GM23338 (cell line): ENCODE measurements around the gene OPRL1. TPM values are rescaled to one million over a fixed set of nuclear protein-coding genes. Genes with fewer than 3 reads are reported as not detected.

Experiments
- ATAC-seq: fragments of 200-7000 bp; cut with Tn5 transposase; 3 replicates; pipeline ENCODE4 v1.9.1; 2020
- DNase-seq: peaks from one replicate; pipeline ENCODE4 v3.0.0-alpha.2; 2015; ENCODE audit warnings: low spot score
- H2AFZ ChIP-seq: fragments of 200-600 bp; sonication (generic); 2 replicates; pipeline ENCODE4 v1.8.0; 2016; ENCODE audit warnings: antibody characterized with exemption, mild to moderate bottlenecking, moderate library complexity
- H3F3A ChIP-seq: fragments of 200-600 bp; sonication (generic); replicated peaks from 2 replicates; pipeline ENCODE4 v1.8.0; 2017; ENCODE audit warnings: antibody characterized with exemption, mixed run types, low read depth
- H3K27ac ChIP-seq: fragments of 200-600 bp; sonication (generic); 2 replicates; pipeline ENCODE4 v1.6.1; 2016; ENCODE audit warnings: low read depth
- H3K27me3 ChIP-seq: fragments of 200-600 bp; sonication (generic); 2 replicates; pipeline ENCODE4 v1.8.0; 2016; ENCODE audit warnings: mild to moderate bottlenecking, mixed run types, moderate library complexity; ENCODE audit not compliant: insufficient read depth
- H3K36me3 ChIP-seq: fragments of 200-600 bp; sonication (generic); 2 replicates; pipeline ENCODE4 v1.8.0; 2016; ENCODE audit warnings: mild to moderate bottlenecking; ENCODE audit not compliant: insufficient read depth
- H3K4me1 ChIP-seq: fragments of 200-600 bp; sonication (generic); 2 replicates; pipeline ENCODE4 v1.8.0; 2016; ENCODE audit warnings: mild to moderate bottlenecking, moderate library complexity; ENCODE audit not compliant: insufficient read depth
- H3K4me2 ChIP-seq: fragments of 200-600 bp; sonication (generic); 2 replicates; pipeline ENCODE4 v1.7.1; 2017; ENCODE audit warnings: mixed run types
- H3K4me3 ChIP-seq: fragments of 200-600 bp; sonication (generic); 2 replicates; pipeline ENCODE4 v1.6.1; 2016; ENCODE audit warnings: mixed run types
- H3K79me2 ChIP-seq: fragments of 200-600 bp; sonication (generic); replicated peaks from 2 replicates; pipeline ENCODE4 v1.8.0; 2017; ENCODE audit warnings: mild to moderate bottlenecking; ENCODE audit not compliant: insufficient read depth
- H3K9me2 ChIP-seq: fragments of 200-600 bp; sonication (generic); 2 replicates; pipeline ENCODE4 v1.8.0; 2017; ENCODE audit not compliant: insufficient read depth
- H4K20me1 ChIP-seq: fragments of 200-600 bp; sonication (generic); replicated peaks from 2 replicates; pipeline ENCODE4 v1.8.0; 2017; ENCODE audit warnings: mild to moderate bottlenecking; ENCODE audit not compliant: insufficient read depth
- H3K27ac Mint-ChIP-seq: 2 replicates; pipeline ENCODE4 v1.8.0; 2020; ENCODE audit warnings: inconsistent platforms, mild to moderate bottlenecking, moderate library complexity, mixed read lengths
- H3K27me3 Mint-ChIP-seq: 3 replicates; pipeline ENCODE4 v1.8.0; 2022; ENCODE audit warnings: low read depth, mild to moderate bottlenecking, moderate library complexity, mixed read lengths, inconsistent platforms; ENCODE audit not compliant: insufficient read depth, poor library complexity
- H3K36me3 Mint-ChIP-seq: 3 replicates; pipeline ENCODE4 v1.8.0; 2021; ENCODE audit warnings: low read depth, mild to moderate bottlenecking, inconsistent platforms, moderate library complexity, mixed read lengths
- H3K4me1 Mint-ChIP-seq: 3 replicates; pipeline ENCODE4 v1.8.0; 2020; ENCODE audit warnings: mild to moderate bottlenecking, inconsistent platforms, mixed read lengths
- H3K4me3 Mint-ChIP-seq: 3 replicates; pipeline ENCODE4 v1.8.0; 2021; ENCODE audit warnings: moderate library complexity, mild to moderate bottlenecking, inconsistent platforms, mixed read lengths
- H3K9me3 Mint-ChIP-seq: 3 replicates; pipeline ENCODE4 v1.8.0; 2020; ENCODE audit warnings: moderate library complexity, mild to moderate bottlenecking, inconsistent platforms, mixed read lengths
- CREB1 ChIP-seq: fragments of 250-450 bp; sonication (Bioruptor Pico); IDR thresholded peaks from 2 replicates; pipeline ENCODE4 v1.5.0; 2020; ENCODE audit warnings: low read depth, mild to moderate bottlenecking, moderate library complexity
- JUNB ChIP-seq: IDR thresholded peaks from one replicate; pipeline ENCODE4 v1.6.1; 2016; ENCODE audit warnings: antibody characterized with exemption; ENCODE audit not compliant: unreplicated experiment
- NANOG ChIP-seq: IDR thresholded peaks from 2 replicates; pipeline ENCODE4 v1.6.1; 2016; ENCODE audit warnings: antibody characterized with exemption, borderline replicate concordance
- STAT1 ChIP-seq: IDR thresholded peaks from one replicate; pipeline ENCODE4 v1.6.1; 2016; ENCODE audit warnings: antibody characterized with exemption; ENCODE audit not compliant: unreplicated experiment
- ZNF114 ChIP-seq: fragments of 250-450 bp; sonication (Bioruptor Pico); IDR thresholded peaks from 2 replicates; pipeline ENCODE4 v1.5.0; 2020; ENCODE audit warnings: mild to moderate bottlenecking, moderate library complexity
- ZNF331 ChIP-seq: fragments of 250-450 bp; sonication (Bioruptor Pico); IDR thresholded peaks from 2 replicates; pipeline ENCODE4 v1.5.0; 2020; ENCODE audit warnings: low read depth, mild to moderate bottlenecking, moderate library complexity
- polyA plus RNA-seq: library from polyadenylated mRNA; unstranded; fragments of >200 nt; fragmentation: Nextera tagmentation; extraction: Ambion mirVana; gene quantifications from 2 replicates; pipeline ENCODE4 v1.2.1, GENCODE V29; 2016
- total RNA-seq: library from RNA; depleted of rRNA; stranded (reverse); fragments of >200 nt; shearing (Covaris generic); gene quantifications from 2 replicates; pipeline ENCODE4 v1.2.3, GENCODE V29; 2014
- TF ChIP-seq, protein P1 (sequence below), 2 experiments: fragments of 200-600 bp in 1 of 2; sonication (generic) in 1 of 2; conservative IDR thresholded peaks; 2 replicates each; pipeline versions ENCODE4 v1.5.1 to v1.6.1; 2016 to 2017; ENCODE audit warnings: antibody characterized with exemption in 2 of 2, low read depth in 2 of 2, mild to moderate bottlenecking in 2 of 2, moderate library complexity in 1 of 2
- TF ChIP-seq, protein P2 (sequence below): IDR thresholded peaks from 2 replicates; pipeline ENCODE4 v1.6.1; 2016; ENCODE audit warnings: antibody characterized with exemption
- TF ChIP-seq, protein P3 (sequence below): IDR thresholded peaks from one replicate; pipeline ENCODE4 v1.6.1; 2018; ENCODE audit warnings: antibody characterized with exemption; ENCODE audit not compliant: unreplicated experiment

Gene OPRL1
- total and polyA plus RNA-seq, 2 experiments from 2014 or later = 0.27 to 1.1 TPM

DNA sequence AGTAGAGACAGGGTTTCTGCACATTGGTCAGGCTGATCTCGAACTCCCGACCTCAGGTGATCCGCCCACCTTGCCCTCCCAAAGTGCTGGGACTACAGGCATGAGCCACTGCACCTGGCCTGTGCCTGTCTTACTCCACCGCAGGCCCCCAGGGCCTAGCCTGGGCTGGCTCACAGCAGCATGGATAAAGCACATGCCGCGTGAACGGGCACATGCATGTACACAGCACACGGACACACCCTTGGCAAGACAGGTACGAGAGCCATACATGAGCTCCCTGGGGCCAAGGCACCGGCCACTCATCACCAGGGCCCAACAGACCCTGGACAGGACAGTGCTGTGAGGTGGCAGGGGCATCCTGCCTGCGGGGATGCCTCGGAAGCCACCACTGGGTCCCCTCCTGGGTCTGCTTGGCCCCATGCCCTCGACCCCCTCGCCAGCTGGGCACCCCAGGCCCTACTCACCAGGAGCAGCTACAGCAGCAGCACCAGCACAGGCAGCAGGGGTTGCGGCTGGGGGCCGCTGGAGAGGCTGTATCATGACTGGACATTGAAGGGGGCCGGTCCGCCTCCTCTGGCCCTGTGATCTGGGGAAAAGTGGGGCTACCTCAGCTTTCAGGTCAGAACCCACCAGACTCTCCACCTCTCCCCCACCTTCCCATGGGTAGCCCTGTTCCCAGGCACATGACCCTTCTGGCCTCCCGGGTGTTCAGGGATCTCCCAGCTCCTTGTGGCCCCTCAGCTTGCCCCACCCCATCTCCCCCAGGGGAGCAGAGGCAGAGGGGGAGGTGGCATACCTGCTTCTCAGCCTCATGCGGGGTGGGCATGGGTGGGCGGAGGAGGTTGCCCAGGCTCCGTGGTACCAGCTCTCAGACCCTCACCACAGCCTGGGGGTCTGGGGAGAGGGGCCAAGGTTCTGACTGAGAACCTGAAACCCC, 3.6 kb upstream of the OPRL1 start:
- ATAC-seq (no peak), DNase-seq (no peak)
- no peaks in the 10 kb centered on the region for H4K20me1 ChIP-seq
- H3K27me3 Mint-ChIP-seq = peaks cover 16% of the 10 kb centered on the region
- no peak overlapping the region for H3K4me3 ChIP-seq
- H2AFZ ChIP-seq = no peak overlapping the region
- no peaks in the 10 kb centered on the region for H3K79me2 ChIP-seq
- H3K9me3 Mint-ChIP-seq = no peaks in the 10 kb centered on the region
- H3K27ac Mint-ChIP-seq = no peak overlapping the region
- H3K4me3 Mint-ChIP-seq = no peak overlapping the region
- H3K4me1 ChIP-seq = peaks cover 11% of the 10 kb centered on the region; the same call in 1 of the 2 replicates
- H3K9me2 ChIP-seq = no peaks in the 10 kb centered on the region
- H3K4me1 Mint-ChIP-seq = peaks cover 15% of the 10 kb centered on the region; the same call in 2 of the 3 replicates
- H3F3A ChIP-seq = 0 out of 2 replicates have a peak, but pooled peaks cover 5% of the 10 kb centered on the region
- peaks cover 8% of the 10 kb centered on the region; the same call in 1 of the 2 replicates for H3K27me3 ChIP-seq
- H3K4me2 ChIP-seq = no peak overlapping the region
- H3K36me3 Mint-ChIP-seq = peaks cover 2% of the 10 kb centered on the region; the same call in 1 of the 3 replicates
- no peaks in the 10 kb centered on the region for H3K36me3 ChIP-seq
- no peak overlapping the region for H3K27ac ChIP-seq
- TF ChIP-seq, protein P1, sequence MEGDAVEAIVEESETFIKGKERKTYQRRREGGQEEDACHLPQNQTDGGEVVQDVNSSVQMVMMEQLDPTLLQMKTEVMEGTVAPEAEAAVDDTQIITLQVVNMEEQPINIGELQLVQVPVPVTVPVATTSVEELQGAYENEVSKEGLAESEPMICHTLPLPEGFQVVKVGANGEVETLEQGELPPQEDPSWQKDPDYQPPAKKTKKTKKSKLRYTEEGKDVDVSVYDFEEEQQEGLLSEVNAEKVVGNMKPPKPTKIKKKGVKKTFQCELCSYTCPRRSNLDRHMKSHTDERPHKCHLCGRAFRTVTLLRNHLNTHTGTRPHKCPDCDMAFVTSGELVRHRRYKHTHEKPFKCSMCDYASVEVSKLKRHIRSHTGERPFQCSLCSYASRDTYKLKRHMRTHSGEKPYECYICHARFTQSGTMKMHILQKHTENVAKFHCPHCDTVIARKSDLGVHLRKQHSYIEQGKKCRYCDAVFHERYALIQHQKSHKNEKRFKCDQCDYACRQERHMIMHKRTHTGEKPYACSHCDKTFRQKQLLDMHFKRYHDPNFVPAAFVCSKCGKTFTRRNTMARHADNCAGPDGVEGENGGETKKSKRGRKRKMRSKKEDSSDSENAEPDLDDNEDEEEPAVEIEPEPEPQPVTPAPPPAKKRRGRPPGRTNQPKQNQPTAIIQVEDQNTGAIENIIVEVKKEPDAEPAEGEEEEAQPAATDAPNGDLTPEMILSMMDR (conservative IDR thresholded peaks at IDR 0.05; ENCODE audit: low read depth in 2 of 2) = no peak
- TF ChIP-seq NANOG = no peak
- TF ChIP-seq JUNB = no peak
- no peak for TF ChIP-seq STAT1

DNA sequence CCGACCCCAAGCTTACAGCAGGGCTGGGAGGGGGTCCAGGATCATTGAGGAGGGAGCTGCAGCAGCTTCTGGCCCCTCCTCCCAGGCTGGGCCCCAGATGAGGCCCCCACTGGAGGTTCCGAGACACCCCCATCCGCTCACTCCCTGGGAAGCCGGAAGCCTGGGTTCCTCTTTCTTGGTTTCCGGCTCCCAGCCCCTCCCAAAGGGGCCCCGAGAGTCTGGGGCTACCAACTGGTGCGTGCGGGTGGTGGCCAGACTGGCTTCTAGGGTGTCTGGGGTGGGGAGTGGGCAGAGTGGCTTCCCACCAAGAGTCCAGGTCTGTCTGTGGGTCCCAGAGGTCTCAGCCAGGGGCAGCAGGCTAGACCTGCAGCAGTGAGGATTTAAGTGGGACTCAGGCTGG, 2.8 kb upstream of the OPRL1 start:
- H3K36me3 Mint-ChIP-seq = peaks cover 2% of the 10 kb centered on the region; the same call in 1 of the 3 replicates
- H3K4me1 Mint-ChIP-seq = peaks cover 18% of the 10 kb centered on the region; the same call in 2 of the 3 replicates
- no peak overlapping the region for H2AFZ ChIP-seq
- no peaks in the 10 kb centered on the region for H3K36me3 ChIP-seq
- H3K4me3 Mint-ChIP-seq = no peak overlapping the region
- H3K27me3 ChIP-seq = peaks cover 15% of the 10 kb centered on the region; the same call in 1 of the 2 replicates
- H3K9me2 ChIP-seq = no peaks in the 10 kb centered on the region
- no peak overlapping the region for H3K4me2 ChIP-seq
- no peak overlapping the region for H3K27ac ChIP-seq
- H3K27ac Mint-ChIP-seq = no peak overlapping the region
- H3K4me1 ChIP-seq = peaks cover 11% of the 10 kb centered on the region; the same call in 1 of the 2 replicates
- no peaks in the 10 kb centered on the region for H3K9me3 Mint-ChIP-seq
- no peak overlapping the region for H3K4me3 ChIP-seq
- no peaks in the 10 kb centered on the region for H3K79me2 ChIP-seq
- DNase-seq (no peak), ATAC-seq (no peak)
- H3K27me3 Mint-ChIP-seq = peaks cover 23% of the 10 kb centered on the region
- H4K20me1 ChIP-seq = no peaks in the 10 kb centered on the region
- 0 out of 2 replicates have a peak, but pooled peaks cover 5% of the 10 kb centered on the region for H3F3A ChIP-seq
- TF ChIP-seq, protein P1 (conservative IDR thresholded peaks at IDR 0.05; ENCODE audit: low read depth in 2 of 2) = no peak
- no peak for TF ChIP-seq CREB1 (CRISPR knock-in tag)
- no peak for TF ChIP-seq ZNF331 (CRISPR knock-in tag)
- TF ChIP-seq STAT1 = no peak
- TF ChIP-seq, protein P2, sequence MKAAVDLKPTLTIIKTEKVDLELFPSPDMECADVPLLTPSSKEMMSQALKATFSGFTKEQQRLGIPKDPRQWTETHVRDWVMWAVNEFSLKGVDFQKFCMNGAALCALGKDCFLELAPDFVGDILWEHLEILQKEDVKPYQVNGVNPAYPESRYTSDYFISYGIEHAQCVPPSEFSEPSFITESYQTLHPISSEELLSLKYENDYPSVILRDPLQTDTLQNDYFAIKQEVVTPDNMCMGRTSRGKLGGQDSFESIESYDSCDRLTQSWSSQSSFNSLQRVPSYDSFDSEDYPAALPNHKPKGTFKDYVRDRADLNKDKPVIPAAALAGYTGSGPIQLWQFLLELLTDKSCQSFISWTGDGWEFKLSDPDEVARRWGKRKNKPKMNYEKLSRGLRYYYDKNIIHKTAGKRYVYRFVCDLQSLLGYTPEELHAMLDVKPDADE = no peak
- no peak for TF ChIP-seq ZNF114 (CRISPR knock-in tag)
- TF ChIP-seq, protein P3, sequence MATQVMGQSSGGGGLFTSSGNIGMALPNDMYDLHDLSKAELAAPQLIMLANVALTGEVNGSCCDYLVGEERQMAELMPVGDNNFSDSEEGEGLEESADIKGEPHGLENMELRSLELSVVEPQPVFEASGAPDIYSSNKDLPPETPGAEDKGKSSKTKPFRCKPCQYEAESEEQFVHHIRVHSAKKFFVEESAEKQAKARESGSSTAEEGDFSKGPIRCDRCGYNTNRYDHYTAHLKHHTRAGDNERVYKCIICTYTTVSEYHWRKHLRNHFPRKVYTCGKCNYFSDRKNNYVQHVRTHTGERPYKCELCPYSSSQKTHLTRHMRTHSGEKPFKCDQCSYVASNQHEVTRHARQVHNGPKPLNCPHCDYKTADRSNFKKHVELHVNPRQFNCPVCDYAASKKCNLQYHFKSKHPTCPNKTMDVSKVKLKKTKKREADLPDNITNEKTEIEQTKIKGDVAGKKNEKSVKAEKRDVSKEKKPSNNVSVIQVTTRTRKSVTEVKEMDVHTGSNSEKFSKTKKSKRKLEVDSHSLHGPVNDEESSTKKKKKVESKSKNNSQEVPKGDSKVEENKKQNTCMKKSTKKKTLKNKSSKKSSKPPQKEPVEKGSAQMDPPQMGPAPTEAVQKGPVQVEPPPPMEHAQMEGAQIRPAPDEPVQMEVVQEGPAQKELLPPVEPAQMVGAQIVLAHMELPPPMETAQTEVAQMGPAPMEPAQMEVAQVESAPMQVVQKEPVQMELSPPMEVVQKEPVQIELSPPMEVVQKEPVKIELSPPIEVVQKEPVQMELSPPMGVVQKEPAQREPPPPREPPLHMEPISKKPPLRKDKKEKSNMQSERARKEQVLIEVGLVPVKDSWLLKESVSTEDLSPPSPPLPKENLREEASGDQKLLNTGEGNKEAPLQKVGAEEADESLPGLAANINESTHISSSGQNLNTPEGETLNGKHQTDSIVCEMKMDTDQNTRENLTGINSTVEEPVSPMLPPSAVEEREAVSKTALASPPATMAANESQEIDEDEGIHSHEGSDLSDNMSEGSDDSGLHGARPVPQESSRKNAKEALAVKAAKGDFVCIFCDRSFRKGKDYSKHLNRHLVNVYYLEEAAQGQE = no peak
